Cardiac muscle cell (in vitro differentiated cells and primary cell): ENCODE results near the gene DFFB. TPM values are rescaled to one million over a fixed set of nuclear protein-coding genes. Genes with fewer than 3 reads are reported as not detected.

Source experiments
- DNase-seq, 2 donors: peaks; one replicate each; pipeline versions ENCODE4 v3.0.0 to v3.0.0-alpha.2; 2010 to 2017; ENCODE audit warnings: low read depth in 1 of 2, low spot score in 1 of 2
- H3K27ac ChIP-seq: fragments of 200-600 bp; sonication (generic); 2 replicates; pipeline ENCODE4 v1.5.1; 2016
- H3K27me3 ChIP-seq: fragments of 200-600 bp; sonication (generic); 2 replicates; pipeline ENCODE4 v1.6.0; 2016; ENCODE audit warnings: control low read depth
- H3K36me3 ChIP-seq: fragments of 200-600 bp; sonication (generic); 2 replicates; pipeline ENCODE4 v1.5.1; 2016; ENCODE audit warnings: control low read depth
- H3K4me1 ChIP-seq: fragments of 200-600 bp; sonication (generic); 2 replicates; pipeline ENCODE4 v1.8.1; 2017; ENCODE audit warnings: low read depth, mild to moderate bottlenecking, mixed run types
- H3K4me3 ChIP-seq: fragments of 200-600 bp; sonication (generic); 2 replicates; pipeline ENCODE4 v1.5.1; 2016; ENCODE audit warnings: mild to moderate bottlenecking
- H3K9me3 ChIP-seq: fragments of 200-600 bp; sonication (generic); 2 replicates; pipeline ENCODE4 v1.5.1; 2017; ENCODE audit warnings: low read depth, mild to moderate bottlenecking, control low read depth
- CTCF ChIP-seq: IDR thresholded peaks from 2 replicates; pipeline ENCODE4 v1.5.1; 2012; ENCODE audit warnings: low read depth, mild to moderate bottlenecking, low read length
- polyA plus RNA-seq: library from polyadenylated mRNA; unstranded; fragments of >200 nt; fragmentation: Nextera tagmentation; extraction: Ambion mirVana; gene quantifications from 2 replicates; pipeline ENCODE4 v1.2.1, GENCODE V29; 2016
- total RNA-seq: library from RNA; depleted of rRNA; stranded (reverse); fragments of >200 nt; gene quantifications from 2 replicates; pipeline ENCODE4 v1.2.3, GENCODE V29; 2016

The DFFB gene
- total and polyA plus RNA-seq, 2 experiments from 2014 or later: 6.5 to 8.0 TPM

- no peak overlapping the region for H3K27ac ChIP-seq
- no peak for TF ChIP-seq CTCF
- H3K36me3 ChIP-seq: no peaks in the 10 kb centered on the region
- H3K27me3 ChIP-seq: no peaks in the 10 kb centered on the region
- H3K4me1 ChIP-seq: no peaks in the 10 kb centered on the region
- H3K4me3 ChIP-seq: no peak overlapping the region
- DNase-seq: no peak
- H3K9me3 ChIP-seq: no peaks in the 10 kb centered on the region
Observed at GRCh38 chr1:3924825-3925220, 67.5 kb downstream of the DFFB start.

GRCh38 chr1:3925256-3925655 is 68.0 kb downstream of the DFFB start:
- Histone ChIP-seq H3K27me3 (no peaks in the 10 kb centered on the region), H3K36me3 (no peaks in the 10 kb centered on the region), H3K9me3 (no peaks in the 10 kb centered on the region), H3K4me1 (no peaks in the 10 kb centered on the region), H3K27ac (no peak overlapping the region), H3K4me3 (no peak overlapping the region)
- no peak for TF ChIP-seq CTCF
- DNase-seq: no peak

- no peaks in the 10 kb centered on the region for H3K36me3 ChIP-seq
- H3K27me3 ChIP-seq: no peaks in the 10 kb centered on the region
- no peaks in the 10 kb centered on the region for H3K4me1 ChIP-seq
- H3K4me3 ChIP-seq: no peak overlapping the region
- TF ChIP-seq CTCF: no peak
- no peak overlapping the region for H3K27ac ChIP-seq
- H3K9me3 ChIP-seq: no peaks in the 10 kb centered on the region
- DNase-seq: no peak
Observed at GRCh38 chr1:3925762-3926161, 68.5 kb downstream of the DFFB start.

- no peak for DNase-seq
- no peaks in the 10 kb centered on the region for H3K9me3 ChIP-seq
- H3K27me3 ChIP-seq: no peaks in the 10 kb centered on the region
- H3K27ac ChIP-seq: no peak overlapping the region
- no peak for TF ChIP-seq CTCF
- no peaks in the 10 kb centered on the region for H3K4me1 ChIP-seq
- H3K36me3 ChIP-seq: no peaks in the 10 kb centered on the region
- H3K4me3 ChIP-seq: no peak overlapping the region
Observed at GRCh38 chr1:3926956-3927355, 69.7 kb downstream of the DFFB start.

GRCh38 chr1:3928586-3928985 is 71.3 kb downstream of the DFFB start:
- Histone ChIP-seq H3K4me1 (no peaks in the 10 kb centered on the region), H3K27me3 (no peaks in the 10 kb centered on the region), H3K9me3 (no peaks in the 10 kb centered on the region), H3K4me3 (no peak overlapping the region), H3K36me3 (no peaks in the 10 kb centered on the region), H3K27ac (no peak overlapping the region)
- no peak for TF ChIP-seq CTCF
- DNase-seq: no peak

- DNase-seq: no peak
- H3K4me3 ChIP-seq: no peak overlapping the region
- no peak overlapping the region for H3K27ac ChIP-seq
- no peaks in the 10 kb centered on the region for H3K27me3 ChIP-seq
- H3K36me3 ChIP-seq: no peaks in the 10 kb centered on the region
- H3K4me1 ChIP-seq: no peaks in the 10 kb centered on the region
- no peaks in the 10 kb centered on the region for H3K9me3 ChIP-seq
- no peak for TF ChIP-seq CTCF
Observed at GRCh38 chr1:3929126-3929525, 71.8 kb downstream of the DFFB start.
